HG02588 (cell line): ENCODE data around the gene MYH10.
"Not testable (repeated sequence)": the region's sequence is repeated elsewhere in the genome, so short reads cannot be mapped to it uniquely, and the experiment has no call there.

ENCODE experiments used
- ATAC-seq: cut with Tn5 transposase; IDR thresholded peaks from one replicate; pipeline ENCODE4 v1.9.1; 2021; ENCODE audit warnings: mild to moderate bottlenecking, moderate library complexity; ENCODE audit not compliant: unreplicated experiment

The MYH10 gene

GRCh38 chr17:8630227-8630801, at the start of gene MYH10:
Gene MYH10, minus strand, starts transcription at chr17:8630725. Its CDS starts 7,479 bp downstream, at chr17:8623246.
- no peak for ATAC-seq

GRCh38 chr17:8679126-8679525, 48.6 kb upstream of the MYH10 start:
- no peak for ATAC-seq

GRCh38 chr17:8675306-8675705, 44.8 kb upstream of the MYH10 start:
- no peak for ATAC-seq

- ATAC-seq = no peak
Observed at GRCh38 chr17:8674344-8675305, 44.1 kb upstream of the MYH10 start.

GRCh38 chr17:8673612-8674011, 43.1 kb upstream of the MYH10 start:
- ATAC-seq = no peak

GRCh38 chr17:8672326-8672725, 41.8 kb upstream of the MYH10 start:
- ATAC-seq = no peak

GRCh38 chr17:8670421-8670820, 39.9 kb upstream of the MYH10 start:
- no peak for ATAC-seq

GRCh38 chr17:8668176-8668740, 37.7 kb upstream of the MYH10 start:
- ATAC-seq = no peak

- no peak for ATAC-seq
Observed at GRCh38 chr17:8667421-8667820, 36.9 kb upstream of the MYH10 start.

GRCh38 chr17:8665684-8666083, 35.2 kb upstream of the MYH10 start:
- no peak for ATAC-seq

- ATAC-seq = no peak
Observed at GRCh38 chr17:8664456-8665126, 34.1 kb upstream of the MYH10 start.

GRCh38 chr17:8662973-8663372, 32.4 kb upstream of the MYH10 start:
- ATAC-seq = no peak

GRCh38 chr17:8662076-8662831, 31.7 kb upstream of the MYH10 start:
- no peak for ATAC-seq

- not testable (repeated sequence) for ATAC-seq
Observed at GRCh38 chr17:8660709-8661108, 30.2 kb upstream of the MYH10 start.

- ATAC-seq = no peak
Observed at GRCh38 chr17:8659758-8660410, 29.4 kb upstream of the MYH10 start.

GRCh38 chr17:8658810-8659209, 28.3 kb upstream of the MYH10 start:
- ATAC-seq = no peak

GRCh38 chr17:8656693-8657092, 26.2 kb upstream of the MYH10 start:
- no peak for ATAC-seq

- no peak for ATAC-seq
Observed at GRCh38 chr17:8654822-8655221, 24.3 kb upstream of the MYH10 start.

GRCh38 chr17:8651013-8651412, 20.5 kb upstream of the MYH10 start:
- no peak for ATAC-seq

- no peak for ATAC-seq
Observed at GRCh38 chr17:8650119-8650499, 19.6 kb upstream of the MYH10 start.
